Mesenchymal stem cell (in vitro differentiated cells and primary cell): ENCODE measurements around the gene UGGT2.

ENCODE experiments used
- DNase-seq: peaks from one replicate; pipeline ENCODE4 v3.0.0-alpha.2; 2013
- H2AFZ ChIP-seq: one replicate; pipeline ENCODE4 v1.6.1; 2013; ENCODE audit warnings: low read depth, mild to moderate bottlenecking, control low read depth, inconsistent platforms, low read length, moderate library complexity
- H2AK5ac ChIP-seq: 2 replicates; pipeline ENCODE4 v1.6.1; 2013; ENCODE audit warnings: low read length, moderate library complexity, mild to moderate bottlenecking, inconsistent platforms; ENCODE audit not compliant: severe bottlenecking
- H2BK120ac ChIP-seq: one replicate; pipeline ENCODE4 v1.6.1; 2013; ENCODE audit warnings: low read depth, mild to moderate bottlenecking, inconsistent platforms, low read length, moderate library complexity
- H2BK12ac ChIP-seq, 2 experiments: one replicate each; pipeline ENCODE4 v1.6.1; 2013; ENCODE audit warnings: inconsistent platforms in 2 of 2, low read length in 2 of 2, mild to moderate bottlenecking in 2 of 2, moderate library complexity in 2 of 2, control low read depth in 1 of 2
- H2BK15ac ChIP-seq: one replicate; pipeline ENCODE4 v1.6.1; 2013; ENCODE audit warnings: mild to moderate bottlenecking, low read depth, inconsistent platforms; ENCODE audit not compliant: poor library complexity, severe bottlenecking
- H2BK5ac ChIP-seq: 2 replicates; pipeline ENCODE4 v1.6.1; 2013; ENCODE audit warnings: low read depth, mild to moderate bottlenecking, low read length, control low read depth, inconsistent platforms; ENCODE audit not compliant: poor library complexity, severe bottlenecking
- H3K14ac ChIP-seq, 2 experiments: one replicate each; pipeline ENCODE4 v1.6.1; 2013; ENCODE audit warnings: inconsistent platforms in 2 of 2, low read length in 2 of 2, control low read depth in 1 of 2, mild to moderate bottlenecking in 1 of 2, moderate library complexity in 1 of 2
- H3K18ac ChIP-seq, 2 experiments: one replicate each; pipeline ENCODE4 v1.6.1; 2013; ENCODE audit warnings: inconsistent platforms in 2 of 2, low read length in 2 of 2, control low read depth in 1 of 2, low read depth in 1 of 2, mild to moderate bottlenecking in 1 of 2
- H3K23ac ChIP-seq, 2 experiments: one replicate each; pipeline ENCODE4 v1.6.1; 2013; ENCODE audit warnings: inconsistent platforms in 2 of 2, low read length in 2 of 2, mild to moderate bottlenecking in 2 of 2, moderate library complexity in 2 of 2, control low read depth in 1 of 2
- H3K27ac ChIP-seq: 2 replicates; pipeline ENCODE4 v1.5.1; 2013; ENCODE audit warnings: mild to moderate bottlenecking, moderate library complexity, low read length, control low read depth, inconsistent platforms; ENCODE audit not compliant: poor library complexity, severe bottlenecking
- H3K27me3 ChIP-seq, 2 experiments: 2 replicates each; pipeline versions ENCODE4 v1.6.1 to v1.7.0; 2013; ENCODE audit warnings: low read length in 2 of 2, mild to moderate bottlenecking in 2 of 2, moderate library complexity in 2 of 2, control low read depth in 1 of 2, inconsistent platforms in 1 of 2; ENCODE audit not compliant: control insufficient read depth in 1 of 2, insufficient read depth in 1 of 2
- H3K36me3 ChIP-seq, 2 experiments: 2 replicates each; pipeline versions ENCODE4 v1.6.1 to v1.7.0; 2013; ENCODE audit warnings: low read length in 2 of 2, control low read depth in 1 of 2, inconsistent platforms in 1 of 2, low read depth in 1 of 2, mild to moderate bottlenecking in 1 of 2; ENCODE audit not compliant: insufficient read depth in 2 of 2, control insufficient read depth in 1 of 2
- H3K4ac ChIP-seq, 2 experiments: one replicate each; pipeline ENCODE4 v1.6.1; 2013; ENCODE audit warnings: inconsistent platforms in 2 of 2, low read length in 2 of 2, mild to moderate bottlenecking in 2 of 2, moderate library complexity in 2 of 2, control low read depth in 1 of 2, low read depth in 1 of 2
- H3K4me1 ChIP-seq: 2 replicates; pipeline ENCODE4 v1.6.1; 2013; ENCODE audit warnings: low read depth, low read length, control low read depth; ENCODE audit not compliant: control insufficient read depth, insufficient read depth
- H3K4me2 ChIP-seq: 2 replicates; pipeline ENCODE4 v1.6.1; 2013; ENCODE audit warnings: low read length, mild to moderate bottlenecking, inconsistent platforms; ENCODE audit not compliant: poor library complexity, severe bottlenecking
- H3K4me3 ChIP-seq, 2 experiments: 2 replicates each; pipeline versions ENCODE4 v1.5.1 to v1.7.0; 2013; ENCODE audit warnings: low read length in 2 of 2, mild to moderate bottlenecking in 2 of 2, control low read depth in 1 of 2, low read depth in 1 of 2; ENCODE audit not compliant: insufficient read depth in 1 of 2
- H3K79me1 ChIP-seq: replicated peaks from 2 replicates; pipeline ENCODE4 v1.6.1; 2013; ENCODE audit warnings: mild to moderate bottlenecking, control low read depth, low read length, inconsistent platforms; ENCODE audit not compliant: poor library complexity, severe bottlenecking
- H3K9ac ChIP-seq: 2 replicates; pipeline ENCODE4 v1.7.0; 2013; ENCODE audit warnings: mild to moderate bottlenecking, low read length, moderate library complexity
- H3K9me3 ChIP-seq: 2 replicates; pipeline ENCODE4 v1.7.0; 2013; ENCODE audit warnings: mild to moderate bottlenecking, low read length; ENCODE audit not compliant: control insufficient read depth
- H4K8ac ChIP-seq: one replicate; pipeline ENCODE4 v1.6.1; 2013; ENCODE audit warnings: inconsistent platforms, mild to moderate bottlenecking, low read length, moderate library complexity
- H4K91ac ChIP-seq: one replicate; pipeline ENCODE4 v1.6.1; 2013; ENCODE audit warnings: mild to moderate bottlenecking, low read length, inconsistent platforms
- WGBS: methylation state at CpG from one replicate; pipeline ENCODE4 v1.1.7; 2013; ENCODE audit warnings: mixed read lengths; 5-methylcytosine and 5-hydroxymethylcytosine counted together

Gene UGGT2

DNA sequence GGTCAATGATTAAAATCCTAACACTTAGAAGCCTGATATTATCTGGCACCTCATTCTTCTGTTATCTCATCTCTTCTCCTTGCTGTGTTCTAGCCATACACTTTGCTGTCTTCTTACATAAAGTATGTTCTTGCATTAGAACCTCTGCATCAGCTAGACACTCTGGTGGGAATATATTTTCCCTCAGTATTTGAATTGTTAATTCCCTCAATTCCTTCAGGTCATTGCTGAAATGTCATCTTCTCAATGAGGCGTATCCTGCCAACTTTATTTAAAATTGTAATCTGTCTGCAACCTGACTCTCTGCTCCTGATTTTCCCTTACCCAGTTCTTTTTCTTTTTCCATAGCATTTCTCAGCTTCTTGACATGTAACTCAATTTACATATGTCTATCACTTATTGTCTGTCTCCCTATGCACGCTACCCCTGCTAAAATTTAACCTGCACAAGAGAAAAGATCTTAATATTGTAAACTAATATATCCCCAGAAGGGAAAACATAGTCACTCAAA lies 138.2 kb downstream of the UGGT2 start:
- Histone ChIP-seq H3K4me1 (peaks cover 6% of the 10 kb centered on the region), H2BK5ac (no peak overlapping the region), H2AK5ac (no peak overlapping the region), H3K14ac (no peak overlapping the region), H3K9me3 (no peaks in the 10 kb centered on the region), H3K4me3 (no peak overlapping the region), H2AFZ (no peak overlapping the region), H3K27me3 (no peaks in the 10 kb centered on the region), H3K9ac (no peak overlapping the region), H4K8ac (no peak overlapping the region), H3K27ac (no peak overlapping the region), H4K91ac (no peak overlapping the region), H3K4ac (no peak overlapping the region), H3K18ac (no peak overlapping the region), H3K23ac (no peak overlapping the region), H2BK120ac (no peak overlapping the region), H3K4me2 (no peak overlapping the region), H3K79me1 (peaks cover 4% of the 10 kb centered on the region), H2BK12ac (no peak overlapping the region), H2BK15ac (no peak overlapping the region), H3K36me3 (peaks cover 2 to 10% of the 10 kb centered on the region in 2 experiments)
- 91% methylated on average over 1 of the region's 2 CpGs for WGBS
- no peak for DNase-seq

DNA sequence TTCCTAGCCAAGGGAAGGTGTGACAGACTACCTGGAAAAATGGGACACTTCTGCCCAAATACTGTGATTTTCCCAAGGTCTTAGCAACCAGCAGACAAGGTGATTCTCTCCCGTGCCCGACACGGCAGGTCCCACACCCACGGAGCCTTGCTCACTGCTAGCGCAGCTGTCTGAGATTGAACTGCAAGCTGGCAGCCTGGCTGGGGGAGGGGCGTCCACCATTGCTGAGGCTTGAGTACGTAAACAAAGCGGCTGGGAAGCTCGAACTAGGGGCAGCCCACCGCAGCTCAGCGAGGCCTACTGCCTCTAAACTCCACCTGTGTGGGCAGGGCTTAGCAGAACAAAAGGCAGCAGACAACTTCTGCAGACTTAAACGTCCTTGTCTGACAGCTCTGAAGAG lies 146.2 kb downstream of the UGGT2 start:
- no peak overlapping the region for H4K91ac ChIP-seq
- H2BK5ac ChIP-seq = no peak overlapping the region
- H3K18ac ChIP-seq = no peak overlapping the region
- H3K36me3 ChIP-seq = peaks cover 8 to 14% of the 10 kb centered on the region in 2 experiments
- no peak overlapping the region for H2AK5ac ChIP-seq
- no peaks in the 10 kb centered on the region for H3K27me3 ChIP-seq
- no peaks in the 10 kb centered on the region for H3K79me1 ChIP-seq
- no peak overlapping the region for H3K23ac ChIP-seq
- no peak overlapping the region for H2BK120ac ChIP-seq
- H3K4me1 ChIP-seq = no peaks in the 10 kb centered on the region
- no peak overlapping the region for H3K9ac ChIP-seq
- no peak overlapping the region for H3K4me3 ChIP-seq
- H3K9me3 ChIP-seq = peaks cover 6% of the 10 kb centered on the region
- no peak overlapping the region for H3K14ac ChIP-seq
- no peak overlapping the region for H2BK12ac ChIP-seq
- no peak overlapping the region for H3K27ac ChIP-seq
- H4K8ac ChIP-seq = no peak overlapping the region
- DNase-seq = no peak
- no peak overlapping the region for H2BK15ac ChIP-seq
- H3K4ac ChIP-seq = no peak overlapping the region
- WGBS = 98% methylated on average over 12 of the region's 12 CpGs
- no peak overlapping the region for H3K4me2 ChIP-seq
- H2AFZ ChIP-seq = no peak overlapping the region

DNA sequence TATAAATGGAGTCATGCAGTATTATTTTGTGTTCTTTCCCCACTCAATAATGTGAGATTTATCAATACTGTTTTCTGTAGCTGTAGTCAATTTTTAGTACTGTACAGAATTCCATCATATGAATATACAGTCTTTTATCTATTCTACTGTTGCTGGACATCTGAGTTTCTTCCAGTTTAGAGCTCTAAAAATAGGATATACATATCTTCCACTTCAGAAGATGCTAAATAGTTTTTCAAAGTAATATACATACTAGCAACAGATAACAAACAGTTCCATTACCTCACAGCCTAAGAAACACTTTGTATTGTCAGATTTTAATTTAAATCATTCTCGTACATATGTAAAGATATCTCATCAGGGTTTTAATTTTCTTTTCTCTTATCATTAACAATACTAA lies 149.6 kb downstream of the UGGT2 start:
- no peak overlapping the region for H2BK12ac ChIP-seq
- no CpG with 5 or more reads among the region's 1 CpG for WGBS
- no peaks in the 10 kb centered on the region for H3K79me1 ChIP-seq
- H4K8ac ChIP-seq = no peak overlapping the region
- no peak overlapping the region for H3K23ac ChIP-seq
- H2BK120ac ChIP-seq = no peak overlapping the region
- no peak overlapping the region for H2AK5ac ChIP-seq
- H3K9ac ChIP-seq = no peak overlapping the region
- H3K4me2 ChIP-seq = no peak overlapping the region
- H3K4me3 ChIP-seq = no peak overlapping the region
- H3K9me3 ChIP-seq = peaks cover 6% of the 10 kb centered on the region
- no peak for DNase-seq
- no peak overlapping the region for H2BK15ac ChIP-seq
- H3K36me3 ChIP-seq = peaks cover 8 to 29% of the 10 kb centered on the region in 2 experiments
- H4K91ac ChIP-seq = no peak overlapping the region
- H3K14ac ChIP-seq = no peak overlapping the region
- H2AFZ ChIP-seq = no peak overlapping the region
- no peak overlapping the region for H3K27ac ChIP-seq
- no peaks in the 10 kb centered on the region for H3K27me3 ChIP-seq
- no peak overlapping the region for H3K18ac ChIP-seq
- no peak overlapping the region for H3K4ac ChIP-seq
- no peaks in the 10 kb centered on the region for H3K4me1 ChIP-seq
- no peak overlapping the region for H2BK5ac ChIP-seq

DNA sequence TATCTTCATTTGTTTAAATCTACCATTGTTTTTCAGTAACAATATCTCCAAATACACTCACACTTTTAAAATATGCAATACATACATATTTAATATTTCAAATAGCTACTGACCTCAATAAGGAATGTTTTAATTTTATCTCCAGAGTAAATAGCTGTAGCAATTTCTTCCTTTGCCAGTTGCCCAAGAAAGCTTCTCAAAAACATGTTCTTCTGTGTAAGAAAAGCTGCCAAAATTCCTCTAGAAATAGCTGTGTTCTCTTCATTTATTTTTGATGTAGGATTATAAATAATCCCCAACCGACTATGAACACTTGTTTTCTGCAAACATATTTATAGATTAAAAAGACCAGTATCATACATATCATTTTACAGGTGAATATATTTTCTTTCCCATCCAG lies 150.5 kb downstream of the UGGT2 start:
- peaks cover 6% of the 10 kb centered on the region for H3K9me3 ChIP-seq
- no peak overlapping the region for H3K4ac ChIP-seq
- peaks cover 8 to 29% of the 10 kb centered on the region in 2 experiments for H3K36me3 ChIP-seq
- no peak overlapping the region for H2BK120ac ChIP-seq
- no peaks in the 10 kb centered on the region for H3K27me3 ChIP-seq
- H4K8ac ChIP-seq = no peak overlapping the region
- H3K4me2 ChIP-seq = no peak overlapping the region
- H3K4me3 ChIP-seq = no peak overlapping the region
- H2AFZ ChIP-seq = no peak overlapping the region
- no peak overlapping the region for H3K27ac ChIP-seq
- DNase-seq = no peak
- no peak overlapping the region for H3K18ac ChIP-seq
- no CpG with 5 or more reads among the region's 1 CpG for WGBS
- H3K14ac ChIP-seq = no peak overlapping the region
- H3K9ac ChIP-seq = no peak overlapping the region
- H2BK5ac ChIP-seq = no peak overlapping the region
- H3K4me1 ChIP-seq = no peaks in the 10 kb centered on the region
- no peak overlapping the region for H4K91ac ChIP-seq
- H3K79me1 ChIP-seq = no peaks in the 10 kb centered on the region
- no peak overlapping the region for H2BK15ac ChIP-seq
- H3K23ac ChIP-seq = no peak overlapping the region
- H2AK5ac ChIP-seq = no peak overlapping the region
- H2BK12ac ChIP-seq = no peak overlapping the region
